KMS-11 (cell line): ENCODE data around the gene ZNF773.

Experiments
- H2AFZ ChIP-seq: fragments of 200-600 bp; sonication (generic); 2 replicates; pipeline ENCODE4 v1.6.1; 2016; ENCODE audit warnings: antibody characterized with exemption, mixed run types, low read depth
- H3K27ac ChIP-seq: fragments of 200-600 bp; sonication (generic); 2 replicates; pipeline ENCODE4 v1.6.1; 2016; ENCODE audit warnings: mild to moderate bottlenecking, mixed run types
- H3K27me3 ChIP-seq: fragments of 200-600 bp; sonication (generic); 2 replicates; pipeline ENCODE4 v1.6.1; 2017; ENCODE audit warnings: mild to moderate bottlenecking, low read depth, mixed run types, moderate library complexity; ENCODE audit not compliant: insufficient read depth
- H3K36me3 ChIP-seq: fragments of 200-600 bp; sonication (generic); 2 replicates; pipeline ENCODE4 v1.6.1; 2017; ENCODE audit warnings: mild to moderate bottlenecking, mixed run types; ENCODE audit not compliant: insufficient read depth
- H3K4me1 ChIP-seq: fragments of 200-600 bp; sonication (generic); 2 replicates; pipeline ENCODE4 v1.6.1; 2016; ENCODE audit warnings: mild to moderate bottlenecking, low read depth, mixed run types; ENCODE audit not compliant: poor library complexity, severe bottlenecking
- H3K4me2 ChIP-seq: fragments of 200-600 bp; sonication (generic); 2 replicates; pipeline ENCODE4 v1.7.0; 2016; ENCODE audit warnings: mild to moderate bottlenecking, mixed run types
- H3K4me3 ChIP-seq: fragments of 200-600 bp; sonication (generic); IDR thresholded peaks from 2 replicates; pipeline ENCODE4 v1.6.1; 2017; ENCODE audit warnings: low read depth, low read length, mixed read lengths; ENCODE audit not compliant: insufficient read depth
- H3K79me2 ChIP-seq: fragments of 200-600 bp; sonication (generic); 2 replicates; pipeline ENCODE4 v1.6.1; 2016; ENCODE audit warnings: low read depth, mixed run types; ENCODE audit not compliant: insufficient read depth
- H3K9ac ChIP-seq: fragments of 200-600 bp; sonication (generic); 2 replicates; pipeline ENCODE4 v1.6.1; 2016; ENCODE audit warnings: mild to moderate bottlenecking, mixed run types
- H4K20me1 ChIP-seq: fragments of 200-600 bp; sonication (generic); 2 replicates; pipeline ENCODE4 v1.6.1; 2016; ENCODE audit warnings: mild to moderate bottlenecking, mixed run types; ENCODE audit not compliant: insufficient read depth
- CTCF ChIP-seq: fragments of 200-600 bp; sonication (generic); conservative IDR thresholded peaks from 2 replicates; pipeline ENCODE4 v1.6.1; 2017; ENCODE audit warnings: low read depth, mild to moderate bottlenecking, antibody characterized with exemption, low read length, moderate library complexity, mixed read lengths

ZNF773 gene

GRCh38 chr19:57537953-57538547, 38.3 kb downstream of the ZNF773 start:
- Histone ChIP-seq H3K79me2 (no peaks in the 10 kb centered on the region), H3K27me3 (no peaks in the 10 kb centered on the region), H3K4me3 (no peak overlapping the region), H3K4me2 (no peak overlapping the region), H3K4me1 (no peaks in the 10 kb centered on the region), H3K9ac (no peak overlapping the region), H2AFZ (no peak overlapping the region), H4K20me1 (no peaks in the 10 kb centered on the region), H3K36me3 (no peaks in the 10 kb centered on the region), H3K27ac (no peak overlapping the region)
- no peak for TF ChIP-seq CTCF

DNA sequence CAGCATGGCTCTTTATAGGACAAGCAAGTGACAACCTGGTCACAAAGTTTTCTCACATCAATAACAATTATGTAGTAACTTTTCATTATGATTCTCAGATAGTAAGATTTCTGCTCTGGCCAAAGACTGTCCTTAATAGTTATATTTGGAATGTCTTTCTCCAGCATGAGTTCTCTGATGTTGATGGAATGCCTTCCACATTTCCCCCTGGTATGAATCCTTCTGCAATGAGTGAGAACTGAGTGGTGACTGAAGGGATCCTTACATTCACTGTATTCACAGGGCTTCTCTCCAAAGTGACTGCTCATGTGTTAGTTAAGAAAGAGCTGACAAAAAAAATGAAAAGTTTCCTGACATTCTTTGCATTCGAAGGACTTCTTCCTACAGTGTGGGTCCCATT, 46.8 kb downstream of the ZNF773 start:
- no peak overlapping the region for H2AFZ ChIP-seq
- no peaks in the 10 kb centered on the region for H3K27me3 ChIP-seq
- H3K4me1 ChIP-seq, result no peaks in the 10 kb centered on the region
- no peaks in the 10 kb centered on the region for H3K79me2 ChIP-seq
- no peak overlapping the region for H3K27ac ChIP-seq
- H3K9ac ChIP-seq, result no peak overlapping the region
- H3K36me3 ChIP-seq, result no peaks in the 10 kb centered on the region
- no peak overlapping the region for H3K4me2 ChIP-seq
- H3K4me3 ChIP-seq, result no peak overlapping the region
- TF ChIP-seq CTCF, result no peak
- no peaks in the 10 kb centered on the region for H4K20me1 ChIP-seq

GRCh38 chr19:57552432-57552831, 52.7 kb downstream of the ZNF773 start:
- Histone ChIP-seq H3K79me2 (no peaks in the 10 kb centered on the region), H3K27me3 (no peaks in the 10 kb centered on the region), H3K4me3 (no peak overlapping the region), H3K9ac (no peak overlapping the region), H3K4me2 (no peak overlapping the region), H2AFZ (no peak overlapping the region), H3K27ac (no peak overlapping the region), H3K4me1 (no peaks in the 10 kb centered on the region), H4K20me1 (no peaks in the 10 kb centered on the region), H3K36me3 (no peaks in the 10 kb centered on the region)
- no peak for TF ChIP-seq CTCF

DNA sequence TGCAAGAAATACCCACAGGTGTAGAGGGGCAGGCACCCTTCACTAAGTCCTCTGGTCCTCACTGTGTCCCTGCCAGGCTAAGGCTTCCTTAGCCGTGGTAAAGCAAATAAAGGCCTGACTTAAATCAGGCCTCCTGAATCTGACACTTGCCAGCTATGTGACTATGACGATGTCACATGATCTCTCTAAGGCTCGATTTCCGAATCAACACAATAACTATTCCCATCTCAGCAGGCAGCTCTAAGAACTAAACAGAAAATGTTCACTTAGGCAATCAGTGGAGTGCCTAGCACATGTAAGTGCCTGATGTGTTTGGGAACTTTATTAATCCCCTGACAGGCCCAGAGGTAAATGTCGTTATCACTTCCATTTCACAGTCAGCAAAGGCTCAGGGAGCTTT, 57.9 kb downstream of the ZNF773 start:
- no peaks in the 10 kb centered on the region for H3K36me3 ChIP-seq
- H3K4me2 ChIP-seq, result no peak overlapping the region
- H3K79me2 ChIP-seq, result peaks cover 4% of the 10 kb centered on the region; the same call in 1 of the 2 replicates
- no peak overlapping the region for H3K9ac ChIP-seq
- no peak overlapping the region for H3K27ac ChIP-seq
- no peak overlapping the region for H2AFZ ChIP-seq
- no peak overlapping the region for H3K4me3 ChIP-seq
- no peaks in the 10 kb centered on the region for H3K4me1 ChIP-seq
- no peaks in the 10 kb centered on the region for H4K20me1 ChIP-seq
- no peaks in the 10 kb centered on the region for H3K27me3 ChIP-seq
- no peak for TF ChIP-seq CTCF
